Stimulated activated CD4-positive, alpha-beta T cell treated with anti-CD3 and anti-CD28 coated beads, Interleukin-12 subunit alpha, Interleukin-12 subunit beta, amount 100 ng/mL, for 24 hours (primary cell): ENCODE measurements around the gene KRT86.

Experiments used
- DNase-seq, 2 experiments: peaks; one replicate each; pipeline ENCODE4 v3.0.0-alpha.2; 2020; ENCODE audit warnings: low read depth in 2 of 2

Gene KRT86

GRCh38 chr12:52274521-52275120, at the start of gene KRT86:
Gene KRT86 (plus strand): TSS chr12:52274645. CDS start chr12:52301917, 27,272 bp downstream.
- no peak for DNase-seq

GRCh38 chr12:52225752-52226151, 48.7 kb upstream of the KRT86 start:
- DNase-seq: no peak

DNA sequence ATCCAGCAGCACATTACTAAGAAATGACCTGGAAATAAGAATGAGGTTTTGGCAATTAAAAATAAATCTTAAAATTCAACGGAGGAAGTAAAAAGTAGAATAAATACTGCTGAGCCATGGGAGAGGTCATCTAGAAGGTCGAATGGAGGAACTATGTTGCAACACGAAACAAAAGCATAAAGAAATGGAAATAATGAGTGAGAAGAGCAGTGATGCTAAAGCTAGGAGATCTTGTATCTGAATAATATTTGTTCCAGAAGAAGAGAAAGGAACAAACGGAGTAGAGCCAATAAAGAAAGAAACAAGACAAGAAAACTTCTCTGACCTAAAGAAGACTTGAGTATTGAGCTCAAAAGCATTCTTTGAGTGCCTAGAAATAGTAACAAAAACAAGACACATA, 48.0 kb upstream of the KRT86 start:
- no peak for DNase-seq

- DNase-seq: no peak
Observed at GRCh38 chr12:52227606-52228166, 46.8 kb upstream of the KRT86 start.

- no peak for DNase-seq
Observed at GRCh38 chr12:52228366-52228765, 46.1 kb upstream of the KRT86 start.

- DNase-seq: no peak
Observed at GRCh38 chr12:52228931-52229330, 45.5 kb upstream of the KRT86 start.

DNA sequence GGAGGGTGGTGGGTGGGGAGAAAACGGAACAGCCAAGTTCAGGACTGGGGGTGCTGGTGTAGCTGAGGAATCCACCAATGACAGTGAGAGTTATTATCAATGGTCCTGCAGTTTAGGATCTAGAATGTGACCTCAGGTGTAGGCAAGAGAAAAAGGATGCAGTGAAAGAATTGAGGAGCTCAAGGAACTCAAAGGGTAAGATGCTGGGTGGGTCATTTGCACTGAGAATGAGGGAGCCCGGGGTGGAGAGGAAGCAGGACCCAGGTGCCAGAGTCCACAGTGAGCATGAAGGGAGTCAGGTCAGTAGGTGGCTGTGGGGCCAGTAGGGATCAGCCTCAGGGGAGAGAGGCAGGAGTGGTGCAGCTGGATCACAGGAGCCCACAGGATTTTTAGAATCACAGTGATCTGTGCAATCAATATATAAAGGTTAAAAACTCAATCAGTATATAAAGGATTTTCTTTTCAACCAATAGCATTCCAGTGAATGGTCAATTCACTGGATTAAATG, 44.6 kb upstream of the KRT86 start:
- no peak for DNase-seq

DNA sequence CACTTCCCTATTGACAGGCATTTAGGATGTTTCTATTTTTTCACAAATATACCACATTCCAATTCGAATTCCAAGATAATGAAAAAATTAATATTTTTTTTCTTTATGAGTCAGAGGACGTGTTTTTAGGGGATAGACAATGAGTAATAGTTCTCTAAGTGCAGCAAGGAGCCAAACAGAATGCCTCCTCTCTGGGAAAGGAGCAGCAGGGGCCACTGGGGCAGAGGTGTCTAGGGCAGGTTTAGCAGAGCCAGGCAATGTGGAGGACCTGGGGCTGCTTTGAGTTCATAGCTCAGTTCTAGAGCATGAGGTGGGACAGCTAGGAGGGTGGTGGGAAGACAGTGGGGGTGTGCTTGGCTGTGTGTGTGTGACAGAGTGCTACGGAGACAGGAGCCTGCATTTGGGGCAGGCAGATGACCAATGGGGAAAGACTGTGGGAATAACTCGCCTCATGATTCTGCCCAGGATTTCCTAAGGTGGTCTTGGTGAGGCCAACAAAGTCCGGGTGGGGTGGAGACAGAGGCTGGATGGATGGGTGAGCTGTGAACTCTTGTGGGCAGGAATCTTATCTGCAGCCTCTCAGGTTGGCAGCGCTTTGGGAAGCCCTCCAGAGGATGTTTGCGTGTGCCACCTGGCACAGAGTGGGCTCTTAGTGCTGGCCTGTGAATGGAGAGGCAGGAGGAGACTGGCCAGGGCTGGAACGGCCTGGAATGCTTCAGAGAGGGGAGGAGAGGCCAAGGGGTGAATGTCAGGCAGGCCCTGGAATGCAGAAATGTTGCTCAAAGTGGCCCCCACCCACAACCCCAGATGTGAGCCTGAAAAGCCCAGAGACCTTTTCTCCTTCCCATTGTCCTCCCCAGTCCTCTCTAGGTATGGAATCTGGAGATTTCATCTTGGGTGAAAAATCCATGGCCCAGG, 43.8 kb upstream of the KRT86 start:
- no peak for DNase-seq

DNA sequence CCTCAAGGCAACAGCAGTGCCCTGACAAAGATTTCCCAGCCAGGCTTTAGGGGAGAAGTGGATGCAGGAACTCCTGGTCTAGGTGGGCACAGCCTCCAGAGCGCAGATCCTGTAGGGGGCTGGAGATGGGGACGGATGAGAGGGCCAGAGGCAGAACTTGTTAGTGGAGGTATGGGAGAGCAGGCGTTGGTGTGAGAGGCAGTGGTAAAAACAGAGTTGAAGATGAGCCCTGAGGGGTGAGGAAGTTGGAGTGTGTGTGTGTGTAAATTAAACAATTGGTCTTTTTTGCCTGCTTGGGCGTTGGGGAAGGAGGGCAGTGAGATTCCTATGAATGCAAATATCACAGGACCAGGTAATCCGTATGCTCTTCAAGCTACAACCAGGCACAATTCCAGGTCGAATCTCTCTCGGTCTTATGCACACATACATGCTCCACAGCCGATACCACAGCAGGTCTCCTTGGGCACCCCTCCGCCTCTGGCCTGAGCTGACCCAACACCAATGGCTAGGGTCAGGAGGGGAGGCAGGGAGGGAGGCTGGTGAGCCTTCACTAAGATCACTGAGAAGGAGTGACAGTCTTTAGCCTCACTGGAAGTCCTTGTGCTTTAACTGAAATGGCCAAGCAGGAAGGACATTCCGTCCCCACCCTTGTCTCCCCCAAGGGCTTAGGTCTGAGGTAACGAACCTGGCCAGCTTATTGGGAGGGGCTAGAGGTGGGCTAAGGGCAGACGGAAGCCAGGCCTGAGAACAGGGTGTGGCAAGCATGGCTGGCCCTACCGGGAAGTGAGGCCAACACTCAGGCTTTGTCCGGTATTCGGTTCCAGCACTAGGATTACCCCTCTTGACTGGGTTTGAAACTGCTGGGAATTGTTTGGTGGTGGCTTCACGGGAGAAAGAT, 42.9 kb upstream of the KRT86 start:
- DNase-seq: no peak

- DNase-seq: no peak
Observed at GRCh38 chr12:52232203-52232673, 42.2 kb upstream of the KRT86 start.

- no peak for DNase-seq
Observed at GRCh38 chr12:52232674-52233461, 41.6 kb upstream of the KRT86 start, which contains the start of gene KRT7. Gene KRT7 (plus strand): TSS chr12:52233243. CDS start chr12:52233297, 54 bp downstream.

DNA sequence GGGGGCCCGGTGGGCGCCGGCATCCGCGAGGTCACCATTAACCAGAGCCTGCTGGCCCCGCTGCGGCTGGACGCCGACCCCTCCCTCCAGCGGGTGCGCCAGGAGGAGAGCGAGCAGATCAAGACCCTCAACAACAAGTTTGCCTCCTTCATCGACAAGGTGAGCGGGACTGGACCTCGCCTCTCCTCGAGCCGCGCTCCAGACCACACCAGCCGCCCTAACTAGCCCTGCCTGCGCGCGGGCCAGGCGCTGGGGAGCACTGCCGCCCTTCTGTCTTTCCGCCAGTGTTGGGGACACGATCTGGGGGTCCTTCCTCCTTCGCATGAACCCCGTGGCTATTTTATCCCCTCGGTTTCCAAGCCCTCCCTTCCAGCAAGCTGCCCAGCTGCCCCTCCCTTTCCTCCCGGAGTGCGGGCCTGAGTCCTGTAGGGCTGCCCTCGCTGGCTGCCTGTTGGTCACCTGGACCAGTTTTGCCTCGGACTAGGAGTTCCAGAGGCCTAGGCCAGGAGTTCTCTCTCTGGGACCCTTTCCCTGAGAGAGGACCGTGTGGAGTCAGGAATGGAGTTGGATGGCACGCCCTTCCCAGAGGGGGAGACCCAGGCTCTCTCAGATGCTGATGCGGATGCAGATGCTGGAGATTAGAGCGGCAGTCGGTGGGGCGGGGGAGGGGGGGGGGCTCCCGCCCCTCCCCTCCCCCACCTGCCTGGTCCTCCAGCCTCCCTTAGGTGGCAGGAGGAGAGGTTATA, 40.8 kb upstream of the KRT86 start:
- no peak for DNase-seq

DNA sequence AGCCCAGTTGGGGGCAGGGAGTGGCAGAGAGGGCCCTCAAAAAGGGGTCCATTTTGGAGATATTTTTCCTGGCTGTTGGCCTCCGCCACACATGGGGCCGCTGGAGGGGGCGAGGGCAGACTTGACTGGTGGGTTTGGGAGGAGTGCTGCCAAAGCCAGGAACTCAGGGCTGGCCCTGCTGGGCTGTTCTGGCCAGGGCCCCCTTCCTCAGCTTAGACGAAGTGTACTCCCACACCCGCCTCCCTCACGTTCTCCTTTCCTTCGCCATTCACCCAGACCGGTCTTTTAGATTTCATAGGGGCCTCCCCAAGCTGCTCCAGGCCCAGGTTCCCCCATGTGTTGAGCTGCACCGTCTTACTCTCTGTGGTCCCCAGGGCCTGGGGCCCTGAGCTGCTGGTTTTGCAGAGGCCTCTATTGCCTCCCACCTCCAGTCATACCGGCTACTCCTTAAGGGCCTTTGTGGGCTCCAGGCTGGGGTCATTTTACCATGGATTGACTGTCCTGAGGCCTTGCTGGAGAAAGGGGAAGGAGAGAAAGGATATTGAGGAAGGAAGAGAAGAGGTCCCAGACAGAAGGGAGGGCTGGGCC, 40.1 kb upstream of the KRT86 start:
- no peak for DNase-seq

- DNase-seq: no peak
Observed at GRCh38 chr12:52235001-52235764, 39.3 kb upstream of the KRT86 start.

GRCh38 chr12:52235822-52236361, 38.6 kb upstream of the KRT86 start:
- DNase-seq: no peak

DNA sequence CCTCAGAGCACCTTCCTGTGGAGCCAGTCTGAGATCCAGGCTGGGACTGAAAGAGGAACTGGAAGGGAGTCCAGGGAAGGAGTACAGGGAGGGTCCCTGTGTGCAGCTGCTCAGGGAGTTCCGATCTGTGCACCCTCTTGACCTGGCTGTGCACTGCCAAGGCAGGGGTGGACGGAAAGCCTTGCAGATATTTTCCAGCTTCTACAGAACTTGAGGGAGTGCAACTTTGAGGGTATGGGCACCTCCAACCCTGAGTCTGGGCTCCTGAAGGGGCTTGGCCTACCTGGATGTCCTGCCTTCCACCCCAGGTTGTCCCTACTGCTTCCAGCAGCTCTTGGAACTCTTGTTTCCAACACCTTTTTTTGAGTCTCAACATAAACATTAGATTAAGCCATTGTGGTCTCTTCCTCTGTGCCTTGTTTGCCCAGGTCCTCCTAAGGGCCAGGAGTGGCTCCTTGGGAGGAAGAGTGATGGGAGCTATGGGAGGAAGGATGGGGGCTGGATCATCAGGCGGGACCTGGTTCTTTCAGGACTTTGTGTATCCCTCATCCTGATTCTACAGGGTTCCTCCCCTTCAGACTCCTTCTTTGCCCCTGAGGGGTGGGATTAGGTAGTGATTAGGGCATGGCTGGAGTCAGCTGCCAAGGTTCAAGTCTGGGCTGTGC, 37.9 kb upstream of the KRT86 start:
- no peak for DNase-seq

- no peak for DNase-seq
Observed at GRCh38 chr12:52238207-52238840, 36.1 kb upstream of the KRT86 start.
